SU-DHL-6 (cell line): ENCODE results near the gene F8A1.
"Not testable (repeated sequence)": the region's sequence is repeated elsewhere in the genome, so short reads cannot be mapped to it uniquely, and the experiment has no call there.

Experiments
- EZH2phosphoT487 ChIP-seq: fragments of 200-600 bp; sonication (generic), shearing (Covaris generic); conservative IDR thresholded peaks from 2 replicates; pipeline ENCODE4 v1.6.1; 2018; ENCODE audit warnings: mild to moderate bottlenecking, antibody characterized with exemption, low read length, moderate library complexity, mixed read lengths
- TF ChIP-seq, protein P1 (sequence below): fragments of 200-600 bp; sonication (generic); IDR thresholded peaks from one replicate; pipeline ENCODE4 v1.5.1; 2017; ENCODE audit warnings: antibody characterized with exemption, mild to moderate bottlenecking, low read length, moderate library complexity; ENCODE audit not compliant: insufficient read depth, poor library complexity, severe bottlenecking

DNA sequence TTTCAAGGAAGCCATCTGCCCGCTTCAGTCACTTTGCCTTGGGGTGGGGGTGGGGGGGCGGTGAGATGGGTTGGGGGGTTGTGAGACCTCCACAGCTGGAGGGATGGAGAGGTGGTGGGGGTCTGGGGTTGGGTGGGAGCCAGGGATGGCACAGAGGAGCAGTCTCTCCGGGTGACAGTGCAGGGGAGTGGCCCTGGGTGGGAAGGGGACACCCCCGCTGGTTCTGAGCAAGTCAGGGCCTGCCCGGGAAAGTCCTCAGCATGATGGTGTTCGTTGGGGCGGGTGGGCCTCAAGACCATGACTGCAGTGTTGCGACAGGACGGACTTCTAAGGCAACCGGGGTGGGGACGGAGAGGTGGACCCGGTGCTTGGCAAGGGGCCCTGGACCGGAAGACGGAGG lies 606 bp upstream of the F8A1 start:
- TF ChIP-seq, protein P1, sequence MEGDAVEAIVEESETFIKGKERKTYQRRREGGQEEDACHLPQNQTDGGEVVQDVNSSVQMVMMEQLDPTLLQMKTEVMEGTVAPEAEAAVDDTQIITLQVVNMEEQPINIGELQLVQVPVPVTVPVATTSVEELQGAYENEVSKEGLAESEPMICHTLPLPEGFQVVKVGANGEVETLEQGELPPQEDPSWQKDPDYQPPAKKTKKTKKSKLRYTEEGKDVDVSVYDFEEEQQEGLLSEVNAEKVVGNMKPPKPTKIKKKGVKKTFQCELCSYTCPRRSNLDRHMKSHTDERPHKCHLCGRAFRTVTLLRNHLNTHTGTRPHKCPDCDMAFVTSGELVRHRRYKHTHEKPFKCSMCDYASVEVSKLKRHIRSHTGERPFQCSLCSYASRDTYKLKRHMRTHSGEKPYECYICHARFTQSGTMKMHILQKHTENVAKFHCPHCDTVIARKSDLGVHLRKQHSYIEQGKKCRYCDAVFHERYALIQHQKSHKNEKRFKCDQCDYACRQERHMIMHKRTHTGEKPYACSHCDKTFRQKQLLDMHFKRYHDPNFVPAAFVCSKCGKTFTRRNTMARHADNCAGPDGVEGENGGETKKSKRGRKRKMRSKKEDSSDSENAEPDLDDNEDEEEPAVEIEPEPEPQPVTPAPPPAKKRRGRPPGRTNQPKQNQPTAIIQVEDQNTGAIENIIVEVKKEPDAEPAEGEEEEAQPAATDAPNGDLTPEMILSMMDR, result not testable (repeated sequence)
- TF ChIP-seq EZH2phosphoT487, result not testable (repeated sequence)
